NCI-H128 (cell line): ENCODE results near the gene NDUFB11.
"Not testable (repeated sequence)": the region's sequence is repeated elsewhere in the genome, so short reads cannot be mapped to it uniquely, and the experiment has no call there.

Experiments used
- DNase-seq: peaks from one replicate; lab custom pipeline; 2025; ENCODE audit not compliant: unreplicated experiment; lab: John Stamatoyannopoulos, UW

NDUFB11 gene

GRCh38 chrX:47146936-47147859, 2.7 kb upstream of the NDUFB11 start:
- DNase-seq = no peak

GRCh38 chrX:47146121-47146935, 1.8 kb upstream of the NDUFB11 start:
- DNase-seq = no peak

- no peak for DNase-seq
These were observed 1.1 kb upstream of the NDUFB11 start for GRCh38 chrX:47145395-47146120.

GRCh38 chrX:47143894-47144625, 442 bp downstream of the NDUFB11 start:
- DNase-seq = no peak

- DNase-seq = no peak
These were observed 6.3 kb downstream of the NDUFB11 start for GRCh38 chrX:47138171-47138570.

- DNase-seq = not testable (repeated sequence)
These were observed 8.9 kb downstream of the NDUFB11 start for GRCh38 chrX:47135650-47136049.

- DNase-seq = no peak
These were observed 11.0 kb downstream of the NDUFB11 start for GRCh38 chrX:47133493-47133892.

- DNase-seq = no peak
These were observed 14.6 kb downstream of the NDUFB11 start for GRCh38 chrX:47129899-47130358.

GRCh38 chrX:47129157-47129898, 15.2 kb downstream of the NDUFB11 start:
- DNase-seq = peak; percentile 85

GRCh38 chrX:47124466-47124865, 20.0 kb downstream of the NDUFB11 start:
- not testable (repeated sequence) for DNase-seq

- DNase-seq = not testable (repeated sequence)
These were observed 27.9 kb downstream of the NDUFB11 start for GRCh38 chrX:47116551-47117110.

GRCh38 chrX:47112316-47112954, 32.1 kb downstream of the NDUFB11 start:
- DNase-seq = no peak

- DNase-seq = not testable (repeated sequence)
These were observed 33.4 kb downstream of the NDUFB11 start for GRCh38 chrX:47110936-47111615.

GRCh38 chrX:47101206-47101605, 43.3 kb downstream of the NDUFB11 start:
- DNase-seq = no peak

- DNase-seq = no peak
These were observed 46.0 kb downstream of the NDUFB11 start for GRCh38 chrX:47098338-47099094.

GRCh38 chrX:47097018-47097417, 47.5 kb downstream of the NDUFB11 start:
- DNase-seq = no peak

GRCh38 chrX:47093860-47094259, 50.6 kb downstream of the NDUFB11 start:
- DNase-seq = no peak

- DNase-seq = no peak
These were observed 51.3 kb downstream of the NDUFB11 start for GRCh38 chrX:47093248-47093647.
